HG03460 (cell line): Measurements from ENCODE around the gene THSD7A.

Experiments
- ATAC-seq: cut with Tn5 transposase; IDR thresholded peaks from one replicate; pipeline ENCODE4 v1.9.1; 2021; ENCODE audit not compliant: unreplicated experiment

THSD7A gene

GRCh38 chr7:11810043-11810625 lies 21.9 kb downstream of the THSD7A start:
- ATAC-seq: no peak

DNA sequence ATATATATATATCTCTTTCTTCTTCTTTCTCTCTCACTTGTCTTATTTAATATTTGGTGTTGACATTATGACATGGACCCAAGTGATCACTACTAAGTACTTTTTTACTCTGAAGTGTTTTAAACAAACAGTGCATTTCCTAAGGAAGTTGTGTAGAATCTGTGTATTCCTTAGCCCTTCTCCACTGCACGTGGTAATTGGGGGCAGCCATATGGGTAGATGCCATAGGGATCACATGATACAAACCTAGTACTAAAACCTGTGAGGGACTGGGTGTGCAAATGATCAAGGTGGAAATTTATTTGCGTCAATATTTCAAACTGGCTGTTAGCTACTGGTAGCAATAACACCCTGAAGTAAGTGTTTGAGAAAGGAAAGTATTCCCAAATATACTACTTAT lies 25.0 kb downstream of the THSD7A start:
- ATAC-seq: no peak

DNA sequence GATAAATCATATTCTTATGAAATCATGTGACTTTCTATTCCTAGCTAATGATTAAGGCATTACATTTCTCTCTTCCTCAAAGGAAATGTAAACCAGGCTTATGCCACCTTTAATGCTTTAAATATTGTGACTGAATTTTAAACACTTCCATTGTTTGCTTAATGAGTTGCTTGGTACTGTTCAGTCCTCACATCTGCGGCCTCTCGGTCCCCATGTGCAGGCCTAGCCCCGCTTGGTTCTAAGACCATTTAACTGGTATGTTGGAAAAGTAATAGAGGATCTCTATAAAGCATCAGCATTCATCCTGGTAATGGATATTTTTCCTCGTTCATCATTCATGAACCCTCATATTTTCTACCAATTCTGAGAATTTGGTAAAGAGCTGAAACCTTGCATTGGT lies 27.4 kb downstream of the THSD7A start:
- ATAC-seq: no peak

- ATAC-seq: no peak
Observed at GRCh38 chr7:11795231-11795630, 36.8 kb downstream of the THSD7A start.

DNA sequence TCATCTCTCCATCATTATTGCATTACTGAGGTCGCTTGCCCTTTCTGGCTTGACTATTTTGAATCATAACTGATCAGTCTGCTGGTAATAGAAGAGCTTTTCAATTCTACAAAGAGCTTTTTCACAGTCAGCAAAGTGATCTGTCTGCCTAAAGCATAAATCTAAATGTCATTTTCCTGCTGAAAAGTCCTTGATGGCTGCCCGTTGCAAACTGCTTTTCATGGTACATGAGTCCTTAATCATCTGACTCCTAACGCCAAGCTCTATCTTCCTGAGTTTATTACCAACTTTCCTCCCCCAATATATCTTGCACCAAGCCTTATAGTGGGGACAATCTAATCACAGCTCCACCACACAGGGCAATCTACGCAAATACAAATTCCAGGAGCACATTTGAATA lies 39.8 kb downstream of the THSD7A start:
- ATAC-seq: no peak

GRCh38 chr7:11788568-11788967 lies 43.4 kb downstream of the THSD7A start:
- ATAC-seq: no peak

DNA sequence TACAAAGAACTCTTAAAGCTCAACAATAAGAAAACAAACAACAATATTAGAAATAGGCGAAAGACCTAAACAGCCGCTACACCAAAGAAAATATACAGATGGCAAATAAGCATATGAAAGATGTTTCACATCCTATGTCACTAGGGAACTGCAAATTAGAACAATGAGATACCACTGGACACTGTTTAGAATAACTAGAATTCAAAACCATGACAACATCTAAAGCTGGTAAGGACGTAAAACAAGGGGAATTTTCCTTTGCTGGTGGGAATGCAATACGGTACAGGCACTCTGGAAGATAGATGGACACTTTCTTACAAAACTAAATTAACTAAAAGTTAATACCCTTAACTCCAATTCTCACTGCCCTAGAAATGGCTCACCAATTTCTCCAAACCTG lies 44.5 kb downstream of the THSD7A start:
- no peak for ATAC-seq

DNA sequence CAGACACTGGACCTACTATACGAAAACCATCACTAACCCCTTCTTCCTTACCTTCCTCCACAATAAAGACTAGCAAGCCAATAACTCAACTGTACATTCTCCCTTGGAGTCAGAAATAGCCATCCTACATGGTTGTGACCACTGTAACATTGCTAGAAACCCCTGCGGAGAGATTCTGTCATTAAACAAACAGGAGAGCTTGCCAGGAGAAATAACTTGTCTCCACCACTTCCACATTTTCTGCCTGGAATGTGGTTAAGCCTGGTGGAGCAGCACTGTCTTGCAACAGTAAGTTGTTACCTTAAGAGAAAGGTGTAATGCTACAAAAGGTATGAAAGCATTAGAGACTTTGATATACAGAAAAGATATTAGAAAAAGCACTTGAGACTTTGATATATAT lies 45.8 kb downstream of the THSD7A start:
- ATAC-seq: no peak

- ATAC-seq: no peak
Observed at GRCh38 chr7:11784769-11785536, 47.0 kb downstream of the THSD7A start.

DNA sequence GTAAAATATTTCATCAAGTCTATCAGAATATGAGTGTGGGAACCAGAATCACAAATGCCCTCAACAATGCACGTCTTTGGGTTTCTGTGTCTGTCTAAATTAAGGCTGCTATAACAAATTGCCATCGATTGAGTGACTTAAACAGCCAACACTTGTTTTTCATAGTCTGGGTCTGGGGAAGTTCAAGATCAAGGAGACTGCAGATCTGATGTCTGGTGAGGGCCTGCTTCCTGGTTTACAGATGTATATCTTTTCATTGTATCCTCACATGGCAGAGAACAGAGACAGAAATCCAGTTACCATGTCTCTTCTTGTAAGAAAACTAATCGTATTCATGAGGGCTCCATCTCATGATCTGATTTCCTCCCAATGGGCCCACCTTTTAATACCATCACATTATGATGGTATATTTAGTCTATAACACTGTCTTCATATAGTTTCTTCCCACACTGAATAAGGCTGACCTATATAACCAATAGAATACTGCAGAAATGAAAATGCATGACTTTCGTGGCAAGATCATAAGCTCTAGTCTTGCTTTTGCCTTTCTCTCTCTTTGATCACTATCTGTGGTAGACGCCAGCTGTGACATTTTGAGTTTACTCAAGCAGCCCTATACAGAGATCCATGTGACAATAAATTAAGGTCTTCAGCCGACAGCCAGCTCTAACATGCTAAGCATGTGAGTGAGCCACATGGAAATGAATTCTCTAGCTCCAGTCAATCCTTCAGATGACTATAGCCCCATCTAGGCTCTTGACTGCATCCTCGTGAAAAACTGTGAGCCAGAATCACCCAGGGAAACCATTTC lies 51.9 kb downstream of the THSD7A start:
- no peak for ATAC-seq

GRCh38 chr7:11776039-11776438 lies 56.0 kb downstream of the THSD7A start:
- ATAC-seq: no peak

DNA sequence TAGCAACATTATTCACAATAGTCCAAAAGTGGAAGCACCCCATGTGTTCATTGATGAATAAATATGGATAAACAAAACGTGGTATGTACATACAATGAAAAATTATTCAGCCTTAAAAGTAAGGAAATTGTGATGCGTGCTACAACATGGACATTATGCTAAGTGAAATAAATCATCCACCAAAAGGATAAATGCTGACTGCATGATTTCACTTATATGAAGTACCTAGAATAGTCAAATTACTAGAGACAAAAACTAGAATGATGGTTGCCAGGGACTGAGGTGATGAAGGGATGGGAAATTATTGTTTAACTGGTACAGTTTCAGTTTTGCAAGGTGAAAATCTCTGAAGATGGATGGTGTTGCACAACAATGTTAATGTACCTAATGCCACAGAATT lies 56.6 kb downstream of the THSD7A start:
- ATAC-seq: no peak

DNA sequence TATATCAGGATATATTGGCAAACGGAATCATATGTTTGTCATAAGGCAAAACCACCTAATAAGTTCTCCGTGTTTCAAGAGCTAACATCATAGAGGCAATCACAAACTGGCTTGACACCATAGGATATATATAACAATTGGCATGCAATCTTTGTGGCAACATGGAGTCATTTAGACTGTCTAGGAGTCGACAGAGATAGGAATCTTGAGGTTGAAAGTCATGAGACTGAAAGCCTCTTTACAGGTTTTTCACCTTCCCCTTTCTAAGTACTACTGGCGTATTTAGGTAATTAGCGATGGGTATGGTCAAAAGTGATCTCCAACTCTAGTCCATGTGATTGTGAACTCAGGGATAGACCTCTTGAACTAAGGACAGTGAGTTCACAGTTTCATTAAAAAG lies 63.7 kb downstream of the THSD7A start:
- ATAC-seq: no peak

- no peak for ATAC-seq
Observed at GRCh38 chr7:11767148-11767547, 64.8 kb downstream of the THSD7A start.

DNA sequence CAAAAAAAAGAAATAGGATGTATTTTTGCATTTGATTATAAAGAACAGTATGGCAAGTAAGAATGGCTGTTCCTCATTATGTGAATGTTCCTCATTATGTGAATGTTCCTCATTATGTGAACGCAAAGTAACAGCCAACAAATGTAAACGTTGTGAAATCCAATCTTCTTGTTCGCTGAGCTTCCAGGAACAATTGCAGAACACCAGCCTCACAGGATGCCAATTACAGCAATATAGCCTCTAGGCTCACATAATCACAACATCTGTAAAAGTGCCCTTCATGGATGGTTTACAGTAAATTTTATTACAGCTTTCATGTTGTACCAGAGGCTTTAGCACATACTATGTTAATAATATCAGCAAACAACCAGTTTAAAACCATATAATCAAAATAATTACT lies 71.6 kb downstream of the THSD7A start:
- ATAC-seq: no peak

GRCh38 chr7:11758627-11759111 lies 73.3 kb downstream of the THSD7A start:
- no peak for ATAC-seq

- no peak for ATAC-seq
Observed at GRCh38 chr7:11757153-11757552, 74.8 kb downstream of the THSD7A start.

DNA sequence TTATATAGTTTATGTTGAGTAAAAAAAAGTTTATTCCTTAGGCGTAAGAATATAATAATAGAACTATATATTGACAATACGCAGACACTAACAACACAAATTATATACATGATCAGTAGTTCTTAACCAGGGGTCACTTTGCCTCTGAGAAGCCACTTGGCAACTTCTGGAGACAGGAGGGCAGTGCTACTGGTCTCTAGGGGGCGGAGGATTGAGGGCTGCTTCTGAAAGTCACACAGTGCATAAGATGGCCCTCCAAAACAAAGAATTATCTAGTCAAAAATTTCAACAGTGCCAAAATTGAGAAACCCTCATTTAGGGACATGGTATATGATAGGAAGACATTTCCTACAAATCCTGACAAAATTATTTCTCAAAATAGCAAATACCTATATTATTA lies 77.1 kb downstream of the THSD7A start:
- ATAC-seq: no peak

DNA sequence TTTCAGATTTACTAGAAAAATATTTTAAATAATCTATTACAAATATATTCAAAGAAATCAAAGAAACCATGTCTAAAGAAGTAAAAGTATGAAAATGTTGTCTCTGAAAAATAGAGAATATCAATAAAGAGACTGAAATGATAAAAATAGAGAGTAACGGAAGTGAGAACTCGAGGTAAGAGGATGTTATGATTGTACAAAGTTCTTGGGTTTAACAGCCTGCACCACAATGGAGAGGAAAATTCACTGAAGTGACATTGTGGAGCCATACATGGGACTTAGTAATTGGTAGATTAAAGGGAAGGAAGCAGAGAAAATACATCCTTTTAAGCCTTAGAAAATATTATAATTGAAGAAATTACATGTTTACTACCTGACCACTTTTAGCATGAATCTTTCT lies 77.9 kb downstream of the THSD7A start:
- ATAC-seq: no peak

- no peak for ATAC-seq
Observed at GRCh38 chr7:11753433-11753832, 78.6 kb downstream of the THSD7A start.

DNA sequence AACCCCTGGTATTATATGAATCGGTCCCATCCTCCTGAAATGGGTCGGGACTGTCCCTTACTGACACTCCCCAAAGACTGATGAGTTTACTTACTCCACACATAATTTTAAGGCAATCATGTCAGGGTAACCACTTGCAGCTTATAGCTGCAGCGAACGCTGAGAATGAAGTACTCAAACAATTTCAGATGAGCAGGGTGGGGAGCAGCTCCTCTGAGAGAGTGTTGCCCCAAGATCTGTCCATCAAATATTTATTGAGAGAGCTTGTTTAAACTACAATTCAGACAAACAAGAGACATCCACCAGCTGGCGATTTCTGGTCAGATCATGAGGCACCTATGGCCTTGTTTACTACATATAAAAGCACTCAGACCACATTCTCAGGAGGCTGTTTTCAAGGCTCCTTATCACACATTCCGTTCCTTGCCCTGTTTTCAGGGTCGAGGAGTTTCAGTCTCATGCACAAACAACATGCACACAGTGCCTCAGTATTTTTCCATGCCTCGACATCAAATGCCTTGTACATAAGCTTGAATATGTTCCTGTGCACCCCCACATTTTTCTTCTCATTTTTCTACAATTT lies 80.1 kb downstream of the THSD7A start:
- ATAC-seq: no peak

DNA sequence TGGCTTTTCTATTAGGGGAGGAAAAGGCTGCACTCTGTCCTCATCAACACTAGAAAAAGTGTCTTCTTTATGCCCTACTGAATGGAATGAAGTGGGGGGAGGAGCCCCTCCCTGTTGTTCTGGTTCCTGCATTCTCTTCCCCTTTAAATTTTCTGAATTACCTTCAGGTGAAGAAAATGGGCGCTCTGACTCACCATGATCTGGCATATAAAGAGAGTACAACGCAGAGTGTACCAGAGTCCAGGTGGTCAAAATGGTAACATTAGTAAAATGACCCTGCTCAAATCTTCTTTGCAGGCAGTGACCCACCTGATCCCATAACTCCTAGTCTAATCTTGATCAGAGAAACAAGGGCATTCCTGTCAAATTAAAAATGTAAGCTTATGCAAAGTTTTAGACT lies 80.7 kb downstream of the THSD7A start:
- no peak for ATAC-seq
